CD4-positive, alpha-beta T cell treated with Interleukin-6 for 4 hours (primary cell): ENCODE data around the gene BMP8A.
"Not testable (repeated sequence)": the region's sequence is repeated elsewhere in the genome, so short reads cannot be mapped to it uniquely, and the experiment has no call there.

Experiments
- DNase-seq: peaks from one replicate; pipeline ENCODE4 v3.0.0-alpha.2; 2020; ENCODE audit warnings: mixed read lengths

BMP8A gene

GRCh38 chr1:39484564-39484963 is 6.9 kb upstream of the BMP8A start:
- DNase-seq = no peak

GRCh38 chr1:39485046-39485803 is 6.2 kb upstream of the BMP8A start:
- DNase-seq = no peak

DNA sequence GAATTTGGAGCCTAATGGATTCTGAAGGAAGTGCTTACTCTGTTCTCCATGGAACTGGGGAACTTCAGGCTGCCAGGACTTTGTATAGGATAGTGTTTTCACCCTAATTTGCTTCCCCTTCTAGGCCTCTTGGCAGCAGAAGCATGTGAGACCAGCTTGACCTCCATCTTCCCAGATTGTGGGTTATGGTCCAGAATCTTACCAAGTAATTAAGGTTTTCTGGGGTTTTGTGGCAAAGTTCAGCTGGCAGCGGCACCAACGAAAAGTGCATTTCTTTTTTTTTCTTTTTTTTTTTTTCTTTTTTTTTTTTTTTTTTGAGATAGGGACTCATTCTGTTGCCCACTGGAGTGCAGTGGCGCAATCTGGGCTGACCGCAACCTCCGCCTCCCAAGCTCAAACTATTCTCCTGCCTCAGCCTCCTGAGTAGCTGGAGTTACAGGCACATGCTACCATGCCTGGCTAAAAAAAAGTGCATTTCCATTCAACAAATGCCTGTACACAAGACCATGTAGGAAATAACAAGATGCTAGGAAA is 3.4 kb upstream of the BMP8A start:
- DNase-seq = no peak

GRCh38 chr1:39488793-39489566 is 2.5 kb upstream of the BMP8A start:
- DNase-seq = no peak

- no peak for DNase-seq
These were observed 1.7 kb upstream of the BMP8A start for GRCh38 chr1:39489567-39490239.

DNA sequence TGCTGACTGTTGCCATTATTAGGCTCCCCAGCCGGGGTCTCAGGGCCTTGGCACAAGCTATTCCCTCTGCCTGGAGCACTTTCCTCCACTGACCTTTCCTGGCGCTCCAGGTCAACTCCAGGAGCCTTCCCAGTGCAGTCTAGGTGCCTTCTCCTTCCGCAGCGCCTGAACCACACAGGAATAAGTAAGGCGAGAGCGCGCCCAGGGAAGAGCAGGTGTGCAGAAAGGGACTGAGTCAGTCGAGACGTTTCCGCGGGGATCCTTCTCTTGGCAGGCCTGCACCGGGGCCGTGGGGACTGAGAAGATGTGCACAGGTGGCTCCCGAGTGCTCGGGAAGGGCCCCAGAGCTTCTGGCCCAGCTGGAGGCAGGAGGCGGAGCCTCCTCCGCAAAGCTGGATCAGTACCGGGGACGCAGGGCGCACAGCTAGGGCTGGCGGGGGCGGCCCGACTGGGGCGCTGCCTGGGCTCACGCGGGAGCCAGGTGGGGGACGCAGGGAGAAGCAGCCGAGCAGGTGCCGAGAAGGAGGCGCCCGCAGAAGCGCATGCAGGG is 765 bp upstream of the BMP8A start:
- peak; percentile 33 for DNase-seq

GRCh38 chr1:39492118-39493042 is 944 bp downstream of the BMP8A start:
- not testable (repeated sequence) for DNase-seq

DNA sequence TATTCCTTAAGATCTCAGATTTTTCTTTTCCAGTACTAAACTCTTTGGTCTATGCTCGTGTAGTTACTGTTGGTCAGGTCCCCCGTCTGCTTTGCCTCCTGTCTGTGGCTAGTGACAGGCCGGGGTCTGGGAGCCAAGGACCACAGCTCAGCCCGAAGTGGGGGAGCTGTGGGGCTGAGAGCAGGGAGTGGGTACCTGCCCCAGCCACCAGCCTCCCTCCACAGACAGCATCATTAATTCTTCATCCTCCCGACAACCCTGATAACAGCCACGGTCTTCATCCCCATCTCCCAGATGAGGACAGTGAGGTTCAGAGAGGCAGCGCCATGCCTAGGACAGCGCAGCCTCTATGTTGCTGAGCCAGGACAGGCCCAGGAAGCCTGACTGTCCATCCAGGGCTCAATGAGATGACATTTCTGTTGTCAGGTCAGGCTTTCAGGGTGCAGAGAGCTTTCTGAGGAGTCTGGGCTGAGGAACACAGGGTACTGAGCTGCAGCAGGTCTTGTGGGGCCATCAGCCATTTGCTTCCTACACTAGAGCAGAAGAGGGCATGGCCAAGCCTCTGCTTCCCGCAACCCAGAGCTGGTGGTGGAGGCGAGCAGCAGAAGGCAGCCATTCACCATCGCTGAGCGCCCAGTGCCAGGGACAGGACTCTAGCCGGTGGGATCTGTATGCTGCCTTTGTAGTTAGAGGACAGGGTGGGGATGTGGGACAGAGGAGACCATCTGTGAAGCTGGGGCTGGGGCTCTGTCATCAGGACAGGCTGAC is 1.8 kb downstream of the BMP8A start:
- DNase-seq = not testable (repeated sequence)

DNA sequence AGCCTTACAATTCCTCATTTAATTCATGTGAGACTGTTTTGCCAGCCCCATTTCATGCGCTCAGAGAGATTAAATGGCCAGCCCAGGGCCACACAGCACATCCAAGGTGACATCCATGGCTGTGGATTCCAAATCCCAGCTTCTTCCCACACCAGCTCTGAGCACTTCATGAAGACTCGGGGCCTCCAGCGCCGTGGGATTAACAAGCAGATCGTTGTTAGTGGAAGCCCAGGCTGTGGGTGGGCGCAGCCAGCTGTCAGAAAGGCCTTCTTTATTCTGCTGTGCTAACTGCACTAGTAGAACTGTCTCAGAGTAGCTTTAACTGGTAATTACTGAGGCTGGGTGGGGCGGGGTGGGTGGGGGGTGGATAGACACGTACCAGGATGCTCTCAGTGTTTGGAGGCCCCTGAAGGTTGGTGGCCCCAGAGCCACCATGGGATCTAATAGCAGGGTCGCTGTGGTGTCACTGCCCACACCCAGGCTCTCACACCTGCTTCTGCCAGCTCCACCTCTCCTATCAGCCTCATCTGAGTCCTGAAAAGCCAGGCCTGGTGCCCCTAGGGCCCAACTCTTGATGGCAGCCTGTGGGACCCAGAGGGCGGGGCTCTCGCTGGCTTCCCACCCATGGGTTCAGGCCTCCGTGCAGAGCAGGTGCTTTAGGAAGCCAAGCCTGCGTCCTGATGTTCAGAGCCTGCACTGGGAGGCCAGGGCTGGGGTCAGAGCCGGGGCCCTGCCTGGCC is 3.4 kb downstream of the BMP8A start:
- no peak for DNase-seq

DNA sequence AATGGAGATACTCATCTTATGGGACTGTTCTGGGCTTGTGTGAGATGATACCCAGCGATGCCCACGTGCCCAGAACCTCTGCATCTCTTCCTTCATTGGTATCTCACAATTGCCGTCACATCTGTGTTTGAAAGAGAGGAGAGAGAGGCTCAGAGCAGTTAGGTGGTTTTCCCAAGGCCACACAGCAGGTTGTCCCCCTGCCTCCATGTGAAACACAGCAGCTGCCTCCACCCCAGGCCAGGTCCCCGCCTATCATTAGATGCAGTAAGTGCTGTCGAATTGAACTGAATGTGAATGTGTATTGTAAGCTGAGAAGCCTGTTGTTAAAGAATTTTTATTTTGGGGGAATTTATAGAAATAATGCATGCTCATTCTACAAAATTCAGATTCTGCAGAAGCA is 5.1 kb downstream of the BMP8A start:
- DNase-seq = not testable (repeated sequence)

DNA sequence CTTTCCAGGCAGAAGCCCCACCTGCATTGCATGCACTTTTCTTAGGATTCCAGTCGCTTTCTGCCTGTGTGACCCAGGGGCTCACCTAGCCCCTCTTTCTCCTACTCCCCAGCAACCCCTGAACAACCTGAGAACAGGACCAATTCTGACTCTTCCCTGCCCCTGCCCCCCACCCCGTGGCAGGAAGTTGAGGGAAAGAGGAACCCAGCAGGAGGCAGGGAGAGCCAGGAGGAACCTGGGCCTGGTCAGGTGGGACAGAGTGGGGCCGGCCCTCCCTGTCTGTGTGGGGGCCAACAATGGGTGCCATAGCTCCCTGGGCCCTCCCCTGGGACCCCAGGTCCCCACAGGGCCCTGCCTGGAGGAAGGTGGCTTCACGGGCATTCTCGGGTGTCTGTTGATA is 6.1 kb downstream of the BMP8A start:
- no peak for DNase-seq

DNA sequence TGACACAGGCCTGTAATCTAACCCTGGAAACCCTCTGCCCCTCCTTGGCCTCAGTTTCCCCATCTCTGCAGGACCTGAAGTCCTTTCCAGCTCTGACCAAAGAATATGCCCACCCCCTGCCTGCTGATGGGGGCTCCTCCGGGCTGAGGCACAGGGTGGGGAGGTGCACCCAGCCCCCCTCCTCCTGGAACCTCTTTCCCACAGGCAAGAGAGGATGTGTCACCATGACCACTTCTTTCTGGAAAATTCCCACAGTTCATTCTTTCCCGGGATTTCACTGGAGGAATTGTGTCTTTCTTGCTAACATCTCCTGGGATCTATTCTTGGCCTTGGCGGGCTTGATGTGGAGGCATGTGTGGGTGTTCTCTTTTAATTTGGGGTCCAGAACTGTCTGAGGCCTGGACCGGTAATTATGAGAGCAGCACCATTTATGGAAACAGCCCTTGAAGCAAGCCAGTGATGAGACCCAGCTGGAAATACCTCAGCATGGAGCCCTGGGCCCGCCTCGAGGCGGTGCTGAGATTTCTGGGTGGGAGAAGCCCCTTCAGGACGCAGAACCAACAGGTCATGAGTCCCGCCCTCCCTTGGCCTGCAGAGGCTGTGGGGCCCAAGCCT is 6.8 kb downstream of the BMP8A start:
- DNase-seq = not testable (repeated sequence)

DNA sequence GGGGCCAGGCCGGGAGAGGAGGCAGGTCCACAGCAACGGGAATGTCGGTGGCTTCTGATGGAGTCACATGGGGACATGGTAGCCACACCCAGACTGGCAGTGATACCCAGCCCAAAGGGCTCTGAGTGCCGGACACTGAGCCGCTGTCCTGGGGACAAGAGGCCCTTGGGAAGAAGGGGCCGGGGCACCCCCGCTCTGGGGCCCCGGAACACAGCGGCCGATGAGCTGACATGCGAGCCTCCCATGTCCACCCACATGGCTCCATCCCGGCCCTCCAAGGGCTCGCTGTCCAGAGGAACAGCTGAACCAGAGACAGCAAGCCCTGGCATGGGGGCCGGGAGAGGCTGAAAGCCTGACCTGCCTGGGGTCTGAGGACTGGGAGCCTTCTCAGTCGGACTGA is 7.4 kb downstream of the BMP8A start:
- not testable (repeated sequence) for DNase-seq

DNA sequence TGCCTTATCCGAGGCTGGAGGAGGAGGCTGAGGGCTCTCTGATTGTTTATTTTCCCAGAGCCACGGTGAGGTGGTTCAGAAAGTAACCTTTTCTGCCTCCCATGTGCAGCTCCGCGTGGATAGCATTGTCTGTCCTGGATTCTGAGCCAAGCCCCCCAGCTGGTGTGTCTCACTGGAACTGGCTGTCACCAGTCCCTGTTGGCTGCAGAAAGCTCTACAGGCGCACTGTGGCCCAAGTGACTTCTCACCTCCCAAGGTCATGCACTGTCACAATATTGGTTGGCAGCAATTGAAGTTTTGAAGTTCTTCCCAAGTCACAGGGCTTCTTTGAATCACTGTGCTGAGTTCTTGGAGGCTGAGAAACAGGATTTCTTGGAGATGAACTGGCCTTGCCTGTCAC is 8.2 kb downstream of the BMP8A start:
- DNase-seq = no peak

DNA sequence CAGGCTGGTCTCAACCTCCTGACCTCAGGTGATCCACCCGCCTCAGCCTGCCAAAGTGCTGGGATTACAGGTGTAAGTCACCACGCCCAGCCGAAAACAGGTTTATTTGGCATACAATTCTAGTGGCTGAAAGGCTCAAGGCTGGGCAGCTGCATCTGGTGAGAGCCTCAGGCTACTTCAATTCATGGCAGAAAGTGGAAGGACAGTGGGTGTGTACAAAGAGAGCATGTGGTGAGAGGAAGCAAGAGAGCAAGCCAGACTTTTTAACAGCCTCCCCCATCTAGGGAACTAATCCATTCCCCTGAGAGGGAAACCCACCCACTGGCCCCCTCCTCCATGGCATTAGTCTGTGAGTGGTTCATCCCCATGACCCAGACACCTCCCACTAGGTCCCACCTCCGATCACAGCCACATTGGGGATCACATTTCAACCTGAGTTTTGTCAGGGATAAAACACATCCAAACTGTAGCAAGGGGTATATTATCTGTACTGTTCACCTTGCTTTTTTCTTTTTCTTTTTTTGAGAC is 9.5 kb downstream of the BMP8A start:
- DNase-seq = no peak

DNA sequence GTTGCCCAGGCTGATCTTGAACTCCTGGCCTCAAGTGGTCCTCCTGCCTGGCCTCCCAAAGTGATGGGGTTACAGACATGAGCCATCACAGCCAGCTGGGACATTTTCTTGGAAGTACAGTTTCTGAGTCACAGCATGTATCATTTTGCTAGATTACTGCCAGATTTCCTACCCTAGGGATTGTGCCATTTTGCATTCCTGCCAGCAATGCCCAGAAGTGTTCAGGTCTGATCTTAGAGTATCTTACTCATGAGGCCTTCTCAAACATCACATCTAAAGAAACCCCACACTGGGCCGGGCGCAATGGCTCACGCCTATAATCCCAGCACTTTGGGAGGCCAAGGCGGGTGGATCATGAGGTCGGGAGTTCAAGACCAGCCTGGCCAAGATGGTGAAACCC is 10.2 kb downstream of the BMP8A start:
- no peak for DNase-seq

DNA sequence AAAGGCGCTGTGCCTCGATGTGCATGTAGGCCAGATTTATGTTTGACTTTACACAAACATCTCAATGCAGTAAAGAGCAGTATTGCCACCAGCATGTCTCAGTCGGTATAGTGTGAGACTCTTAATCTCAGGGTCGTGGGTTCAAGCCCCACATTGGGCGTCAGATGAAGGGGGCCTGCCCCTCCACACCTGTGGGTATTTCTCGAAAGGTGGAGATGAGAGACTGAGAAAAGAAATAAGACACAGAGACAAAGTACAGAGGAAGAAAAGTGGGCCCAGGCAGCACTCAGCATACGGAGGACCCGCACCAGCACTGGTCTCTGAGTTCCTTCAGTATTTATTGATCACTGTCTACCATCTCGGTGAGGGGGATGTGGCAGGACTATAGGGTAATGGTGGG is 13.0 kb downstream of the BMP8A start:
- DNase-seq = not testable (repeated sequence)

GRCh38 chr1:39505289-39505688 is 13.9 kb downstream of the BMP8A start:
- no peak for DNase-seq

DNA sequence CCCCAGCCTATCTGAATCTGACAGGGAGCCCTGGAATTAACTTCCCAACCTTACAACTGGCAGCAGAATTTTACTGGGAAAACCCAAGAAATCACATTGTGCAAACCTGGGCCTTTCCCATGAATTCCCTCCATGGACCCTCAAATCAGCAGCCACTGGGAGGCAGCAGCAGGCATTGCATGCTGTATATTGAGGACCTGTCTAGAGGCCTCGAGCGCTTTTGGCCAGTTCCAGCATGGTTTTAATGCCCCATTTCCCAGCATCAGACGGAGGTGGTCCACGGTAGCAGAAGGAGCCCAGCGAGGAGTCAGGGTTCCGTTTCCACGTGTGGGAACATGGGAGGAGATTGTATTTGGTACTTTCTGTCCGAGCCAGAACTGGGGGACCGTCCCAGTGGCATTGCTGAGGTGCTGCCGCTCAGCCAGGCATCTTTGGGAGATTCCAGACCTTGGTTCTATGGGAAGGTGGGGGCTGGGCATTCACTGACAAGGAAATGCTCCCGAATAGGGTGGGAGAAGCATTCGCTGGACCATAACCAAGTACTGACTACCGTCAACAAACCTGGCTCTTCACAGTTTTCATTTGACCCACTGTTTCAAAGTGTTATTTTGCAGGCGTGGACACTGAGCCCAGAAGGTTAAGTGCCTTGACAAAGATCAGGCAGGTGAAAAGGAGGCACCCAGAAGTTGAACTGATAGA is 15.9 kb downstream of the BMP8A start:
- no peak for DNase-seq
